ENCODE measurements around the gene AGBL1. TPM values are rescaled to one million over a fixed set of nuclear protein-coding genes. Genes with fewer than 3 reads are reported as not detected.

The AGBL1 gene
- total RNA-seq, 6 experiments from 2014 or later: not detected

DNA sequence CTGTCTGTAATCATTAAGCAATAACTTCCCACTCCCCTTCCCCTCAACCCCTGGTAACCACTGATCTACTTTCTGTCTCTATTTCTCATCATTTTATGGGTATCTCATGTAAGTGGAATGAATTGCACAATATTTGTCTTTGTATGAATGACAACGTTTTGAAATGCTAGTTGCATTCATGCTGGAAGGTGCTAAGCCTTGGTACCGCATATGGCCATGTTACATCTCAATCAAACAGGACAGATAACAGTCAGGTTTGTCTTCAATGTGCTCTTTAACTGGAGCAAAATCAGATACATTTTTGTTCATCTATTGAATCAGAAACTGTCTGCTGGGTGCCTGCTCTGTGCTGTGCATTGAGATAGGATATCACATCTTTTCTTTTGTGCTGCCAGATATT lies 134.2 kb downstream of the AGBL1 start:
- H3K27ac ChIP-seq: no peak overlapping the region
- 41% methylated on average over 2 of the region's 2 CpGs for WGBS (ENCODE audit: insufficient coverage, low coverage, low lambda C conversion rate, missing lambda C conversion rate)
- intact Hi-C loops (cut with DNase I): no loop called here
- H3K4me1 ChIP-seq: no peaks in the 10 kb centered on the region
- TF ChIP-seq POLR2A (IDR thresholded peaks at IDR 0.05): no peak
- TF ChIP-seq, protein P1, sequence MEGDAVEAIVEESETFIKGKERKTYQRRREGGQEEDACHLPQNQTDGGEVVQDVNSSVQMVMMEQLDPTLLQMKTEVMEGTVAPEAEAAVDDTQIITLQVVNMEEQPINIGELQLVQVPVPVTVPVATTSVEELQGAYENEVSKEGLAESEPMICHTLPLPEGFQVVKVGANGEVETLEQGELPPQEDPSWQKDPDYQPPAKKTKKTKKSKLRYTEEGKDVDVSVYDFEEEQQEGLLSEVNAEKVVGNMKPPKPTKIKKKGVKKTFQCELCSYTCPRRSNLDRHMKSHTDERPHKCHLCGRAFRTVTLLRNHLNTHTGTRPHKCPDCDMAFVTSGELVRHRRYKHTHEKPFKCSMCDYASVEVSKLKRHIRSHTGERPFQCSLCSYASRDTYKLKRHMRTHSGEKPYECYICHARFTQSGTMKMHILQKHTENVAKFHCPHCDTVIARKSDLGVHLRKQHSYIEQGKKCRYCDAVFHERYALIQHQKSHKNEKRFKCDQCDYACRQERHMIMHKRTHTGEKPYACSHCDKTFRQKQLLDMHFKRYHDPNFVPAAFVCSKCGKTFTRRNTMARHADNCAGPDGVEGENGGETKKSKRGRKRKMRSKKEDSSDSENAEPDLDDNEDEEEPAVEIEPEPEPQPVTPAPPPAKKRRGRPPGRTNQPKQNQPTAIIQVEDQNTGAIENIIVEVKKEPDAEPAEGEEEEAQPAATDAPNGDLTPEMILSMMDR (IDR thresholded peaks at IDR 0.05): no peak
- no peaks in the 10 kb centered on the region for H3K36me3 ChIP-seq
- H3K4me3 ChIP-seq: no peak overlapping the region
- DNase-seq: no peak
- no peak for ATAC-seq
- H3K9me3 ChIP-seq: no peaks in the 10 kb centered on the region
- no peaks in the 10 kb centered on the region for H3K27me3 ChIP-seq

DNA sequence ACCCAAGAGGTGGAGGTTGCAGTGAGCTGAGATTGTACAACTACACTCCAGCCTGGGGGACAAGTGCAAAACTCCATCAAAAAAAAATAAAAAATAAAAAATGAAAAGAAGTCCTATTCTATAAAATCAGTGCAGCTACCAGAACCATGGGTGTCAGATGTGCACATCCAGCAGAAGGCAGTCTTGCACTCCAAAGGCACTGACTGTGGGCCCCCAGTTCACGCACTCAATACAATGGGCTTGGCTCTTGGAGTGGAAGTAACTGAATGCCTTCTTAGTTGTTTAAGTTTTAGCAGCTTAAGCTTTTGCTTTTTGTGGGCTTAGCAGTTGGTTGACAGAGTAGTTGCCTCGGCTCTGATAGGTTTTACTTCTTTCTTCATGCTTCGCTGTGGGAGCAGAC lies 141.4 kb downstream of the AGBL1 start:
- Histone ChIP-seq H3K27me3 (no peaks in the 10 kb centered on the region), H3K4me3 (no peak overlapping the region), H3K27ac (no peak overlapping the region), H3K4me1 (no peaks in the 10 kb centered on the region), H3K9me3 (no peaks in the 10 kb centered on the region), H3K36me3 (no peaks in the 10 kb centered on the region)
- ATAC-seq (no peak), DNase-seq (no peak)
- intact Hi-C loops (cut with DNase I): no loop called here
- TF ChIP-seq, protein P1 (IDR thresholded peaks at IDR 0.05): no peak
- TF ChIP-seq POLR2A (IDR thresholded peaks at IDR 0.05): no peak
- 63% methylated on average over 3 of the region's 3 CpGs for WGBS (ENCODE audit: insufficient coverage, low coverage, low lambda C conversion rate, missing lambda C conversion rate)

DNA sequence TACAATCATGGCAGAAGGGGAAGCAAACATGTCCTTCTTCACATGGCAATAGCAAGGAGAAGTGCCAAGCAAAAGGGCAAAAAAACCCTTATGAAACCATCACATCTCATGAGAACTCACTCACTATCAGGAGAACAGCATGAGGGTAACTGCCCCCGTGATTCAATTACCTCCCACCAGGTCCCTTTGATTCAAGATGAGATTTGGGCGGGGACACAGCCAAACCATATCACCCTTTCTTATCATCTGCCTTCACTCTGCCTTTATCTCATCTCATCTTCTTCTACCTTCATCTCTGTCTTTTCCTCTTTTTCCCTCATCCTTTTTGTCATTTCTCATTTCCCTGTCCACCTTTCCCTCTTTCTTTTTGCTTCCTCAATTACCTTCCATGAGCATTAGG lies 149.6 kb downstream of the AGBL1 start:
- Histone ChIP-seq H3K9me3 (no peaks in the 10 kb centered on the region), H3K27me3 (no peaks in the 10 kb centered on the region), H3K4me1 (no peaks in the 10 kb centered on the region), H3K36me3 (no peaks in the 10 kb centered on the region), H3K27ac (no peak overlapping the region), H3K4me3 (no peak overlapping the region)
- intact Hi-C loops (cut with DNase I): no loop called here
- ATAC-seq (no peak), DNase-seq (no peak)
- TF ChIP-seq, protein P1 (IDR thresholded peaks at IDR 0.05): no peak
- TF ChIP-seq POLR2A (IDR thresholded peaks at IDR 0.05): no peak
- 42% methylated on average over 2 of the region's 2 CpGs for WGBS (ENCODE audit: insufficient coverage, low coverage, low lambda C conversion rate, missing lambda C conversion rate)

DNA sequence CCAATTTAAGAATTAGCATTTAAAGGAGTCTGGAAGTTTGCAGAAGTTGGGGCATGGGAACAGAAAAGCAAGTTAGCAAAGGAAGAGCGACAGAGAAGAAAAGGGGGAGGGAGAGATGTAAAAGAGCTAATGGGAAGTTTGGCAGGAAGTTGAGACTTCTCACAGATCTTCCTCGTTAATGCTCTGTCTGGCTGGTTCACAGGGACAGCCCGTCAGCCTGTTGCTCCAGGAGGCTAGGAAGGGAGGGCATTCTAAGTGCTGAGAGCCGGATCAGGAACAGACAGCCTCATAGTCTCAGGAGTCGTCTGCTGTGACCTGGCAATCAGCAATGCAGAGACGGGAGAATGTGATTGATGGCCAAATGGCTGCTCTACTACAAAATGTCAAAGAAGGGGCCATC lies 150.3 kb downstream of the AGBL1 start:
- Histone ChIP-seq H3K9me3 (no peaks in the 10 kb centered on the region), H3K27me3 (no peaks in the 10 kb centered on the region), H3K4me1 (no peaks in the 10 kb centered on the region), H3K36me3 (no peaks in the 10 kb centered on the region), H3K27ac (no peak overlapping the region), H3K4me3 (no peak overlapping the region)
- intact Hi-C loops (cut with DNase I): no loop called here
- ATAC-seq (no peak), DNase-seq (no peak)
- 15% methylated on average over 6 of the region's 6 CpGs for WGBS (ENCODE audit: insufficient coverage, low coverage, low lambda C conversion rate, missing lambda C conversion rate)
- no peak for TF ChIP-seq POLR2A (IDR thresholded peaks at IDR 0.05)
- TF ChIP-seq, protein P1 (IDR thresholded peaks at IDR 0.05): no peak

All from right lobe of liver (tissue), 6 donors.